GM10248 (cell line): Measurements from ENCODE around the gene CTNND1.

Experiments used
- CTCF ChIA-PET: fragments of 300-600 bp; sonication (Branson Sonifier 250); formaldehyde crosslinking; extraction: SDS; loops from one replicate; lab custom pipeline; 2021; ENCODE audit warnings: antibody characterized with exemption; lab: Yijun Ruan, JAX
- POLR2A ChIA-PET: fragments of 350-650 bp; sonication (Branson Sonifier 250); formaldehyde crosslinking; extraction: SDS; loops from one replicate; lab custom pipeline; 2020; ENCODE audit warnings: antibody characterized with exemption; lab: Yijun Ruan, JAX
- DNase-seq: peaks from one replicate; pipeline ENCODE4 v3.0.0; 2012; ENCODE audit errors: extremely low spot score
- CTCF ChIP-seq: IDR thresholded peaks from 2 replicates; pipeline ENCODE4 v1.5.1; 2012; ENCODE audit warnings: mild to moderate bottlenecking, low read depth; ENCODE audit errors: extremely low read depth, missing control alignments, control extremely low read depth

Gene CTNND1

GRCh38 chr11:57770793-57771192, 9.2 kb downstream of the CTNND1 start:
- DNase-seq = no peak
- POLR2A ChIA-PET = no interaction called here
- CTCF ChIA-PET = interaction anchor here (0.8 to 2.2 kb wide), 3 partner anchors 8 to 30 kb away, joined by 3 to 9 read pairs (median 5); partner anchors contain the start of gene CTNND1
- no peak for TF ChIP-seq CTCF

- DNase-seq = no peak
- no peak for TF ChIP-seq CTCF
- CTCF ChIA-PET = interaction anchor here (1.4 to 2.2 kb wide), 3 partner anchors 8 to 29 kb away, joined by 5 to 9 read pairs (median 5); partner anchors contain the start of gene CTNND1
- POLR2A ChIA-PET = no interaction called here
Measured at GRCh38 chr11:57771365-57771764, 9.8 kb downstream of the CTNND1 start.

- ChIA-PET CTCF (interaction anchor here (1.4 to 2.2 kb wide), 2 partner anchors 9 to 28 kb away, joined by 5 to 9 read pairs; no protein-coding TSS in a partner anchor), POLR2A (no interaction called here)
- TF ChIP-seq CTCF = no peak
- DNase-seq = no peak
Measured at GRCh38 chr11:57772562-57772961, 11.0 kb downstream of the CTNND1 start.

GRCh38 chr11:57773026-57773598, 11.5 kb downstream of the CTNND1 start:
- TF ChIP-seq CTCF = no peak
- POLR2A ChIA-PET = interaction anchor here (0.7 kb wide), 1 partner anchor 9 kb away, joined by 4 read pairs; no protein-coding TSS in a partner anchor
- DNase-seq = no peak
- CTCF ChIA-PET = interaction anchor here (1.3 kb wide), 1 partner anchor 27 kb away, joined by 3 read pairs; no protein-coding TSS in a partner anchor

GRCh38 chr11:57775491-57775890, 13.9 kb downstream of the CTNND1 start:
- CTCF ChIA-PET = interaction anchor here (0.7 kb wide), 1 partner anchor 10 kb away, joined by 3 read pairs; no protein-coding TSS in a partner anchor

GRCh38 chr11:57776031-57776521, 14.5 kb downstream of the CTNND1 start:
- no peak for DNase-seq
- CTCF ChIA-PET = interaction anchor here (0.7 to 1.4 kb wide), 2 partner anchors 10 to 16 kb away, joined by 3 read pairs; no protein-coding TSS in a partner anchor
- POLR2A ChIA-PET = interaction anchor here (0.5 kb wide), 1 partner anchor 73 kb away, joined by 6 read pairs; no protein-coding TSS in a partner anchor
- TF ChIP-seq CTCF = no peak

More at GRCh38 chr11:57775491-57775890, 13.9 kb downstream of the CTNND1 start:
- no peak for TF ChIP-seq CTCF
- POLR2A ChIA-PET = no interaction called here
- DNase-seq = no peak
